ENCODE results near the gene CFAP210.

- no peak for TF ChIP-seq CHD1 (IDR thresholded peaks at IDR 0.05; ENCODE audit: low read depth, low read length)
- no peak for TF ChIP-seq POLR2A (IDR thresholded peaks at IDR 0.05; ENCODE audit: low read depth, low read length)
- no peak for TF ChIP-seq REST (IDR thresholded peaks at IDR 0.05; ENCODE audit: low read depth, low read length)
- TF ChIP-seq POLR2AphosphoS5 (IDR thresholded peaks at IDR 0.05; ENCODE audit: low read length): no peak
- no peak for TF ChIP-seq CTCF (IDR thresholded peaks at IDR 0.05 in 2 of 3, conservative IDR thresholded peaks at IDR 0.05 in 1 of 3; ENCODE audit: control insufficient read depth in 2 of 3, extremely low read depth in 1 of 3, insufficient read depth in 1 of 3, low read depth in 3 of 3, low read length in 3 of 3)
- TF ChIP-seq EP300 (IDR thresholded peaks at IDR 0.05; ENCODE audit: borderline replicate concordance in 1 of 2, control insufficient read depth in 1 of 2, low read depth in 2 of 2, low read length in 2 of 2): no peak
- no peak for TF ChIP-seq GABPA (IDR thresholded peaks at IDR 0.05; ENCODE audit: low read depth)
- no peak for TF ChIP-seq EZH2 (IDR thresholded peaks at IDR 0.05; ENCODE audit: borderline replicate concordance, control insufficient read depth, low read depth, low read length)
- no peak for TF ChIP-seq SIN3A (IDR thresholded peaks at IDR 0.05; ENCODE audit: low read depth, low read length)
- no peak for TF ChIP-seq BCL3 (IDR thresholded peaks at IDR 0.05; ENCODE audit: borderline replicate concordance, insufficient read depth, low read depth, low read length, poor library complexity, severe bottlenecking)
Observed at GRCh38 chr2:169599568-169599967, 94.6 kb downstream of the CFAP210 start.

All from GM12878 (cell line).